Left lung (tissue), 10 donors: Measurements from ENCODE around the gene MPPED1. TPM values are rescaled to one million over a fixed set of nuclear protein-coding genes. Genes with fewer than 3 reads are reported as not detected.

Experiments
- ATAC-seq: fragments of 200-7000 bp; cut with Tn5 transposase; one replicate; pipeline ENCODE4 v1.9.1; 2020; ENCODE audit warnings: moderate library complexity
- DNase-seq, 4 donors: peaks; one replicate each; pipeline ENCODE4 v3.0.0-alpha.2; 2013 to 2020
- H3K27ac ChIP-seq, 2 donors: fragments of 200-600 bp; sonication (generic) in 1 of 2; one replicate each; pipeline versions ENCODE4 v1.5.0 to v1.8.0; 2020 to 2021
- H3K27me3 ChIP-seq, 2 donors: fragments of 200-600 bp; sonication (generic) in 1 of 2; one replicate each; pipeline versions ENCODE4 v1.5.0 to v1.8.0; 2020 to 2021
- H3K36me3 ChIP-seq, 2 donors: fragments of 200-600 bp; sonication (generic) in 1 of 2; one replicate each; pipeline versions ENCODE4 v1.5.0 to v1.8.0; 2020 to 2021
- H3K4me1 ChIP-seq, 2 donors: fragments of 200-600 bp; one replicate each; pipeline ENCODE4 v1.8.0; 2021
- H3K4me3 ChIP-seq, 2 donors: fragments of 200-600 bp; sonication (generic) in 1 of 2; one replicate each; pipeline versions ENCODE4 v1.5.0 to v1.8.0; 2020 to 2021; ENCODE audit warnings: mild to moderate bottlenecking in 1 of 2
- H3K9me3 ChIP-seq, 2 donors: fragments of 200-600 bp; sonication (generic) in 1 of 2; one replicate each; pipeline versions ENCODE4 v1.5.0 to v1.8.0; 2020 to 2021
- intact Hi-C, 2 donors: fragments of 100-400 bp; cut with DNase I; formaldehyde crosslinking; loops; one replicate each; pipeline versions ENCODE4 v1.11.2 to v1.14.2; 2022
- polyA plus RNA-seq, 6 donors: library from polyadenylated mRNA; unstranded; fragments of 120-200 nt; gene quantifications; one replicate each; pipeline ENCODE4 v1.2.1, GENCODE V29; 2013; ENCODE audit not compliant: insufficient read length in 6 of 6
- total RNA-seq, 2 donors: library from RNA; stranded (reverse); fragmentation: NEBNext Ultra II Directional; extraction: Animal tissue kit (Norgen Biotek cat#: 25700); gene quantifications; one replicate each; pipeline ENCODE4 v1.2.1, GENCODE V29; 2021
- TF ChIP-seq, protein P1 (sequence below), 2 donors: fragments of 200-600 bp; sonication (generic) in 1 of 2; IDR thresholded peaks; one replicate each; pipeline versions ENCODE4 v1.5.0 to v1.8.0; 2021; ENCODE audit warnings: antibody characterized with exemption in 2 of 2
- donor health status: DM: no; HTN: yes; CAD: no.
- donor health status: DM: no; HTN: no; CAD: no.

Gene MPPED1
- total and polyA plus RNA-seq, 8 donors: 0.37 to 0.67 (median 0.52) TPM; not detected in 2

DNA sequence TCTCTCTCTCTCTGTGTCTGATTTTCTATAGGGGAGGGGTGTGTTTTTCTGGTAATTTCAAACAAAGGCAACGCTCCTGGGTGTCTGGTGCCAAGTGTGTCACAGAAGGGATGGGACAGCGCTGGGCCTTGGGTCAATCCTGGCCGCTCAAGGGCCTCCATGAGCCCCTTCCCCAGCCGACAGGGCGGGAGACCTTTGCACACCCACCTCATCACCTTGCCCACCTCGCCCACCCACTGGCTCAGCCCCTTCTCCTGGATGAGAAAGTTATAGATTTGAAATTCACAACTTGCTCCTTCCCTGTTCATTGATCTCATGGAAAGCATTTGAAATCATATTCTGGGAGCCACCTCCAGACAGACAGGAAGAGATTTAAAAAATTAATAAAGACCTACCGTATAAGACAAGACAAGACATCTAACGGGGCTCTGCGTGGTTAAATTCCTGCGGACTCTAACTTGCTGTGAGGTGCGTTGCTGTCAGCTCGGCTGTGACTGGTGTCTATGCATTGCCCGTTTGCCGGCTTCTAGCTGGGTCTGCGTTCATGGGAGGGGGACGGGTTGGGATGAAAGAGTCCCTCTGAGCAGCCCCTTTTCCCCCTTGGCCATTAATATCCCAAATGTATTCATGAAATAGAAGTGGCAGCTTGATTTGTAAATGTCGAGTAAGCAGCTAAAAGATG is 27.0 kb downstream of the MPPED1 start:
- Histone ChIP-seq H3K27ac (no peak overlapping the region), H3K4me1 (no peaks in the 10 kb centered on the region), H3K4me3 (no peak overlapping the region), H3K36me3 (no peaks in the 10 kb centered on the region), H3K27me3 (peaks cover 0 to 80% of the 10 kb centered on the region in 2 donors), H3K9me3 (no peaks in the 10 kb centered on the region)
- DNase-seq (no peak), ATAC-seq (no peak)
- intact Hi-C loops: no loop called here
- TF ChIP-seq, protein P1, sequence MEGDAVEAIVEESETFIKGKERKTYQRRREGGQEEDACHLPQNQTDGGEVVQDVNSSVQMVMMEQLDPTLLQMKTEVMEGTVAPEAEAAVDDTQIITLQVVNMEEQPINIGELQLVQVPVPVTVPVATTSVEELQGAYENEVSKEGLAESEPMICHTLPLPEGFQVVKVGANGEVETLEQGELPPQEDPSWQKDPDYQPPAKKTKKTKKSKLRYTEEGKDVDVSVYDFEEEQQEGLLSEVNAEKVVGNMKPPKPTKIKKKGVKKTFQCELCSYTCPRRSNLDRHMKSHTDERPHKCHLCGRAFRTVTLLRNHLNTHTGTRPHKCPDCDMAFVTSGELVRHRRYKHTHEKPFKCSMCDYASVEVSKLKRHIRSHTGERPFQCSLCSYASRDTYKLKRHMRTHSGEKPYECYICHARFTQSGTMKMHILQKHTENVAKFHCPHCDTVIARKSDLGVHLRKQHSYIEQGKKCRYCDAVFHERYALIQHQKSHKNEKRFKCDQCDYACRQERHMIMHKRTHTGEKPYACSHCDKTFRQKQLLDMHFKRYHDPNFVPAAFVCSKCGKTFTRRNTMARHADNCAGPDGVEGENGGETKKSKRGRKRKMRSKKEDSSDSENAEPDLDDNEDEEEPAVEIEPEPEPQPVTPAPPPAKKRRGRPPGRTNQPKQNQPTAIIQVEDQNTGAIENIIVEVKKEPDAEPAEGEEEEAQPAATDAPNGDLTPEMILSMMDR (IDR thresholded peaks at IDR 0.05): no peak

DNA sequence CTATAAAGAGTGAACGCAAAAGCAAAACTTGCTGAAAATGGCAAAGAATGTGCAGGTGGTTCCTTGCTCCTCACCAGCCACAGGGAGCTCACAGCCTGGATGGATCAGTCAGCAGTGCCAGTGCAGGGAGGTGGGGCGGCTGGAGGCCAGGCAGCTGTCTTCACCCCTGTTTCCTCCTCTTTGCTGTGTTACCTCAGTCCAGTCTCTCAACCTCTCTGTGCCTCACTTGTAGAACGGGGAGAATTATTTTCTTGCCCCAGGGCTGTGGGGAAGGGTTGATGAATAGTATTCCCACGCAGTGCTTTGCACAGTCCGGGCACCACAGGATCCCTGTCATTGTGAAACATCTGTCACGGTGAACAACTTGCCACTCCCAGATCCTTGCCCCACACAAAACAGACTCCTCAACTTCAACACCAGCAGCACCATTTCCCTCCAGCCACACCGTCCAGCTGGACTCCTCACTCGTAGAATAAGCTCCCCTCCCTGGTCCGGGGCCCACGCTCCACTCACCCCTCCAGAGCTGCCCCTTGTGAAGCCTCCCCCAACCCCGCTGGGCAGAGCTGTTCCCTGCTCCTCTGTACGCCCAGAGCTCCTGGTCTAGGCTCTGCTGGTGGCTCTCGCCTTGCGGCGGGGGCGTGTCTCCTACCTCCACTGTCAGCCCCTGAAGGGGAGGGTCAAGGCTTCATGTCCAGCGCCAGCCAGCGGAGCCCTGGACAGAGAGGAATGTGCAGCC is 27.7 kb downstream of the MPPED1 start:
- intact Hi-C loops: no loop called here
- no peak for DNase-seq
- H3K27ac ChIP-seq: no peak overlapping the region
- no peak overlapping the region for H3K4me3 ChIP-seq
- no peaks in the 10 kb centered on the region for H3K36me3 ChIP-seq
- no peaks in the 10 kb centered on the region for H3K4me1 ChIP-seq
- no peaks in the 10 kb centered on the region for H3K9me3 ChIP-seq
- TF ChIP-seq, protein P1 (IDR thresholded peaks at IDR 0.05): no peak
- H3K27me3 ChIP-seq: peaks cover 0 to 72% of the 10 kb centered on the region in 2 donors
- ATAC-seq: no peak

GRCh38 chr22:43440104-43440387 is 28.2 kb downstream of the MPPED1 start:
- Histone ChIP-seq H3K27me3 (peaks cover 0 to 67% of the 10 kb centered on the region in 2 donors), H3K36me3 (no peaks in the 10 kb centered on the region), H3K4me3 (no peak overlapping the region), H3K9me3 (no peaks in the 10 kb centered on the region), H3K27ac (no peak overlapping the region), H3K4me1 (no peaks in the 10 kb centered on the region)
- intact Hi-C loops: no loop called here
- ATAC-seq (no peak), DNase-seq (no peak)
- TF ChIP-seq, protein P1 (IDR thresholded peaks at IDR 0.05): no peak

- H3K27me3 ChIP-seq: peaks cover 0 to 62% of the 10 kb centered on the region in 2 donors
- TF ChIP-seq, protein P1 (IDR thresholded peaks at IDR 0.05): no peak
- H3K9me3 ChIP-seq: no peaks in the 10 kb centered on the region
- no peaks in the 10 kb centered on the region for H3K4me1 ChIP-seq
- no peaks in the 10 kb centered on the region for H3K36me3 ChIP-seq
- DNase-seq (no peak), ATAC-seq (no peak)
- intact Hi-C loops: no loop called here
- H3K4me3 ChIP-seq: no peak overlapping the region
- no peak overlapping the region for H3K27ac ChIP-seq
Measured at GRCh38 chr22:43440556-43440955, 28.7 kb downstream of the MPPED1 start.

GRCh38 chr22:43441216-43441615 is 29.4 kb downstream of the MPPED1 start:
- no peak overlapping the region for H3K4me3 ChIP-seq
- intact Hi-C loops: no loop called here
- DNase-seq: no peak

More at GRCh38 chr22:43441216-43441615, 29.4 kb downstream of the MPPED1 start:
- TF ChIP-seq, protein P1 (IDR thresholded peaks at IDR 0.05): no peak
- Histone ChIP-seq H3K27me3 (peaks cover 0 to 55% of the 10 kb centered on the region in 2 donors), H3K4me1 (no peaks in the 10 kb centered on the region), H3K27ac (no peak overlapping the region), H3K9me3 (no peaks in the 10 kb centered on the region), H3K36me3 (no peaks in the 10 kb centered on the region)
- no peak for ATAC-seq
